Astrocyte (in vitro differentiated cells and primary cell): ENCODE measurements around the gene FUOM. TPM values are rescaled to one million over a fixed set of nuclear protein-coding genes. Genes with fewer than 3 reads are reported as not detected.

Experiments used
- DNase-seq: peaks from one replicate; pipeline ENCODE4 v3.0.0-alpha.2; 2010; ENCODE audit warnings: low read depth
- FAIRE-seq: peaks from 2 replicates; lab custom pipeline; 2011; peaks lifted over from hg19 to GRCh38; lab: Jason Lieb, UNC
- H2AFZ ChIP-seq: 2 replicates; pipeline ENCODE4 v1.6.0; 2012; ENCODE audit warnings: low read depth, low read length, inconsistent platforms
- H3K27ac ChIP-seq: 2 replicates; pipeline ENCODE4 v1.5.1; 2011; ENCODE audit warnings: low read depth, low read length, inconsistent platforms
- H3K27me3 ChIP-seq: 2 replicates; pipeline ENCODE4 v1.6.0; 2011; ENCODE audit warnings: low read length, inconsistent platforms; ENCODE audit not compliant: insufficient read depth
- H3K36me3 ChIP-seq: 2 replicates; pipeline ENCODE4 v1.5.1; 2011; ENCODE audit warnings: low read length, inconsistent platforms; ENCODE audit not compliant: insufficient read depth
- H3K4me1 ChIP-seq: 2 replicates; pipeline ENCODE4 v1.5.1; 2011; ENCODE audit warnings: low read length, inconsistent platforms; ENCODE audit not compliant: insufficient read depth
- H3K4me2 ChIP-seq: 2 replicates; pipeline ENCODE4 v1.6.0; 2012; ENCODE audit warnings: low read length, inconsistent platforms
- H3K4me3 ChIP-seq: 2 replicates; pipeline ENCODE4 v1.5.1; 2011; ENCODE audit warnings: low read depth, mild to moderate bottlenecking, low read length, inconsistent platforms; ENCODE audit not compliant: insufficient read depth
- H3K79me2 ChIP-seq: 2 replicates; pipeline ENCODE4 v1.6.0; 2012; ENCODE audit warnings: mild to moderate bottlenecking, low read length, inconsistent platforms; ENCODE audit not compliant: insufficient read depth
- H3K9ac ChIP-seq: 2 replicates; pipeline ENCODE4 v1.6.0; 2012; ENCODE audit warnings: mild to moderate bottlenecking, low read length, inconsistent platforms
- H3K9me3 ChIP-seq: 2 replicates; pipeline ENCODE4 v1.5.1; 2012; ENCODE audit warnings: low read depth, mild to moderate bottlenecking, low read length, inconsistent platforms; ENCODE audit not compliant: insufficient read depth
- H4K20me1 ChIP-seq: 2 replicates; pipeline ENCODE4 v1.6.0; 2012; ENCODE audit warnings: low read length, inconsistent platforms; ENCODE audit not compliant: insufficient read depth
- H3K27ac Mint-ChIP-seq: one replicate; pipeline ENCODE4 v1.8.0; 2021; ENCODE audit warnings: mild to moderate bottlenecking, mixed read lengths; ENCODE audit not compliant: unreplicated experiment
- H3K27me3 Mint-ChIP-seq: one replicate; pipeline ENCODE4 v1.8.0; 2021; ENCODE audit warnings: low read depth, mixed read lengths; ENCODE audit not compliant: unreplicated experiment
- H3K36me3 Mint-ChIP-seq: one replicate; pipeline ENCODE4 v1.8.0; 2021; ENCODE audit warnings: low read depth, mixed read lengths; ENCODE audit not compliant: unreplicated experiment
- H3K4me1 Mint-ChIP-seq: one replicate; pipeline ENCODE4 v1.8.0; 2021; ENCODE audit warnings: low read depth, mixed read lengths; ENCODE audit not compliant: unreplicated experiment
- H3K4me3 Mint-ChIP-seq: one replicate; pipeline ENCODE4 v1.8.0; 2021; ENCODE audit warnings: mild to moderate bottlenecking, moderate library complexity, mixed read lengths; ENCODE audit not compliant: unreplicated experiment
- H3K9me3 Mint-ChIP-seq: one replicate; pipeline ENCODE4 v1.8.0; 2021; ENCODE audit warnings: mild to moderate bottlenecking, mixed read lengths; ENCODE audit not compliant: unreplicated experiment
- CTCF ChIP-seq: IDR thresholded peaks from 2 replicates; pipeline ENCODE4 v1.5.1; 2011; ENCODE audit warnings: low read depth, mild to moderate bottlenecking, inconsistent platforms, low read length, moderate library complexity; ENCODE audit not compliant: insufficient read depth
- EZH2 ChIP-seq: IDR thresholded peaks from 2 replicates; pipeline ENCODE4 v1.6.1; 2012; ENCODE audit warnings: mild to moderate bottlenecking, low read length, inconsistent platforms; ENCODE audit not compliant: insufficient read depth
- total RNA-seq: library from RNA; stranded (reverse); gene quantifications from 2 replicates; pipeline ENCODE4 v1.2.1, GENCODE V29; 2021

The FUOM gene
- total RNA-seq, 1 donor from 2014 or later, result 28.8 TPM

- Mint-ChIP-seq H3K27me3 (no peaks in the 10 kb centered on the region), H3K27ac (peak overlapping the region; percentile 100), H3K9me3 (no peaks in the 10 kb centered on the region), H3K36me3 (peaks cover 3% of the 10 kb centered on the region), H3K4me1 (peaks cover 15% of the 10 kb centered on the region), H3K4me3 (peak overlapping the region; percentile 99)
- Histone ChIP-seq H2AFZ (peak overlapping the region; percentile 90), H3K79me2 (peaks cover 56% of the 10 kb centered on the region), H4K20me1 (peaks cover 61% of the 10 kb centered on the region), H3K27me3 (no peaks in the 10 kb centered on the region), H3K9me3 (no peaks in the 10 kb centered on the region), H3K4me3 (peak overlapping the region; percentile 88), H3K27ac (peak overlapping the region; percentile 87), H3K9ac (peak overlapping the region; percentile 97), H3K4me2 (peak overlapping the region; percentile 92), H3K36me3 (no peaks in the 10 kb centered on the region), H3K4me1 (peaks cover 15% of the 10 kb centered on the region)
- peak; percentile 38 for DNase-seq
- peak; percentile 68 for TF ChIP-seq CTCF
- TF ChIP-seq EZH2, result no peak
- FAIRE-seq, result peak; percentile 62
Measured at GRCh38 chr10:133307776-133308420, 49.9 kb downstream of the FUOM start.

- no peaks in the 10 kb centered on the region for H3K27me3 ChIP-seq
- no peak for TF ChIP-seq EZH2
- no peak for TF ChIP-seq CTCF
Measured at GRCh38 chr10:133306941-133307379, 50.9 kb downstream of the FUOM start.

GRCh38 chr10:133306097-133306476 is 51.7 kb downstream of the FUOM start:
- H3K4me1 ChIP-seq, result peaks cover 15% of the 10 kb centered on the region
- no peak overlapping the region for H3K9ac ChIP-seq
- no peak overlapping the region for H3K4me2 ChIP-seq
- FAIRE-seq, result no peak
- no peaks in the 10 kb centered on the region for H3K27me3 Mint-ChIP-seq
- no peak overlapping the region for H3K4me3 Mint-ChIP-seq
- H3K27ac ChIP-seq, result no peak overlapping the region
- H2AFZ ChIP-seq, result no peak overlapping the region
- H3K4me3 ChIP-seq, result no peak overlapping the region
- H3K9me3 ChIP-seq, result no peaks in the 10 kb centered on the region
- peaks cover 3% of the 10 kb centered on the region for H3K36me3 Mint-ChIP-seq
- H3K9me3 Mint-ChIP-seq, result no peaks in the 10 kb centered on the region
- peaks cover 2% of the 10 kb centered on the region for H3K36me3 ChIP-seq
- H3K27me3 ChIP-seq, result no peaks in the 10 kb centered on the region
- H3K4me1 Mint-ChIP-seq, result peaks cover 15% of the 10 kb centered on the region
- DNase-seq, result no peak
- peaks cover 66% of the 10 kb centered on the region for H3K79me2 ChIP-seq
- H3K27ac Mint-ChIP-seq, result no peak overlapping the region
- TF ChIP-seq EZH2 (no peak), CTCF (no peak)
- H4K20me1 ChIP-seq, result peaks cover 73% of the 10 kb centered on the region

More at GRCh38 chr10:133306941-133307379, 50.9 kb downstream of the FUOM start:
- Mint-ChIP-seq H3K4me3 (peak overlapping the region; percentile 99), H3K4me1 (peaks cover 15% of the 10 kb centered on the region), H3K9me3 (no peaks in the 10 kb centered on the region), H3K27ac (peak overlapping the region; percentile 89), H3K36me3 (peaks cover 3% of the 10 kb centered on the region), H3K27me3 (no peaks in the 10 kb centered on the region)
- Histone ChIP-seq H3K4me1 (peaks cover 15% of the 10 kb centered on the region), H3K9me3 (no peaks in the 10 kb centered on the region), H2AFZ (no peak overlapping the region), H3K27ac (no peak overlapping the region), H4K20me1 (peaks cover 70% of the 10 kb centered on the region), H3K9ac (peak overlapping the region; percentile 97), H3K79me2 (peaks cover 64% of the 10 kb centered on the region), H3K36me3 (peaks cover 2% of the 10 kb centered on the region), H3K4me3 (no peak overlapping the region), H3K4me2 (peak overlapping the region; percentile 92)
- DNase-seq, result no peak
- no peak for FAIRE-seq
